ENCODE results near the gene FAM83G. TPM values are rescaled to one million over a fixed set of nuclear protein-coding genes. Genes with fewer than 3 reads are reported as not detected.

The FAM83G gene
- total and polyA plus RNA-seq, 4 donors, result 2.2 to 11.9 (median 7.5) TPM

DNA sequence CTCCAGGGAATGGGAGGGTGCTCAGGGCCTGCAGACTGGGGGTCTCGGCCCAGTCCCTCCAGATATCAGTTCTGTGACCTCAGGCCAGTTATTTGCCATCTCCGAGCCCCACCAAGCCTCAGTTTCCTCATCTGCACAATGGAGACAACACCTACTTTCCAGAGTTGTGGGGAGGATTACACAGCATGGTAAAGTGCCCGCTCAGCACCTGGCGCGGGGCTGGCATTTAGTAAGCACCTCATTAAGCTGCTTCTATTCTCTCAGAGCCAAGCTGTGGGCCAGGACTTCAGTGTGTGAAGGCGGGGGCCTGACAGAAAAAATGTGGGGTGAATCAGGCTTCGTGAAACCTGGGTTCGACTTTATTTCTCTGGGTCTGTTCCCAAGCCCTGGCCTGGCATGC lies 5.2 kb downstream of the FAM83G start:
- no peak overlapping the region for H3K9ac ChIP-seq (ENCODE audit: insufficient read depth in 1 of 2, low read length in 2 of 2)
- no peak for DNase-seq
- H3K27ac ChIP-seq (ENCODE audit: low read depth in 1 of 2, low read length in 1 of 2), result no peak overlapping the region
- H3K4me3 ChIP-seq, result no peak overlapping the region
- TF ChIP-seq, protein P1, sequence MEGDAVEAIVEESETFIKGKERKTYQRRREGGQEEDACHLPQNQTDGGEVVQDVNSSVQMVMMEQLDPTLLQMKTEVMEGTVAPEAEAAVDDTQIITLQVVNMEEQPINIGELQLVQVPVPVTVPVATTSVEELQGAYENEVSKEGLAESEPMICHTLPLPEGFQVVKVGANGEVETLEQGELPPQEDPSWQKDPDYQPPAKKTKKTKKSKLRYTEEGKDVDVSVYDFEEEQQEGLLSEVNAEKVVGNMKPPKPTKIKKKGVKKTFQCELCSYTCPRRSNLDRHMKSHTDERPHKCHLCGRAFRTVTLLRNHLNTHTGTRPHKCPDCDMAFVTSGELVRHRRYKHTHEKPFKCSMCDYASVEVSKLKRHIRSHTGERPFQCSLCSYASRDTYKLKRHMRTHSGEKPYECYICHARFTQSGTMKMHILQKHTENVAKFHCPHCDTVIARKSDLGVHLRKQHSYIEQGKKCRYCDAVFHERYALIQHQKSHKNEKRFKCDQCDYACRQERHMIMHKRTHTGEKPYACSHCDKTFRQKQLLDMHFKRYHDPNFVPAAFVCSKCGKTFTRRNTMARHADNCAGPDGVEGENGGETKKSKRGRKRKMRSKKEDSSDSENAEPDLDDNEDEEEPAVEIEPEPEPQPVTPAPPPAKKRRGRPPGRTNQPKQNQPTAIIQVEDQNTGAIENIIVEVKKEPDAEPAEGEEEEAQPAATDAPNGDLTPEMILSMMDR (IDR thresholded peaks at IDR 0.05; ENCODE audit: control extremely low read depth, extremely low read depth), result no peak
- no peaks in the 10 kb centered on the region for H3K36me3 ChIP-seq (ENCODE audit: control insufficient read depth in 4 of 4, insufficient read depth in 4 of 4, low read length in 4 of 4)
- WGBS, 2 donors, result 94 to 95% methylated on average over 8 of the region's 8 CpGs
- no peaks in the 10 kb centered on the region for H3K27me3 ChIP-seq (ENCODE audit: control insufficient read depth in 3 of 3, insufficient read depth in 3 of 3, low read length in 2 of 3)
- no peak for ATAC-seq (ENCODE audit: insufficient read depth, low FRiP score)
- H3K4me1 ChIP-seq (ENCODE audit: control insufficient read depth in 5 of 5, insufficient read depth in 5 of 5, low read length in 5 of 5), result peaks cover 0 to 13% (median 0%) of the 10 kb centered on the region in 5 donors
- H3K9me3 ChIP-seq (ENCODE audit: control insufficient read depth in 4 of 4, insufficient read depth in 3 of 4, low read length in 3 of 4), result peaks cover 0 to 4% (median 0%) of the 10 kb centered on the region in 4 donors

DNA sequence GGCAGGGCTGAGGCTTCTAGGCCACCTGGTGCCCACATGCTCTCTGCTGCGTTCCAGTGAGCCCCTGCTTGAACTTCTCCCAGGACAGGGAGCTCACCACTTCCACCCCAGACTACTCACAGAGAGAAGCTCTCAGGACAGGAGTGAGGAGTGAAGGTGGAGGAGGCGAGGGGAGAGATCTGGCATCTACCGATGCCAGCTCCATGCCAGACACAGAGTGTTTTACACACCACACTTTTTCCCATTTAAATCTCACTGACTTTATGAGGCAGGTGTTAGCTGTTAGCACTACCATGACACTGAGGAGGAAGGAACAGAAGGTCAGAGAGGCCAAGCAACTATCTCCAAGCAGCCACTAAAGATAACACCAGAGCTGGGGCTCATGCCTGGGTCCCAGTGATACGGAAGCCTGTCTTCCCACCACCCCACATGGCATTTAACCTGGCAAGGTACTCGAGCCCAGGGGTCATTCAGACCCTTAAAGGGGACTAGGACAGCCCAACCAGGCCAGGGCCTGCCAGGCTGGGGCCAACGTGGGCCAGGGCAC lies 6.8 kb downstream of the FAM83G start:
- TF ChIP-seq, protein P1 (IDR thresholded peaks at IDR 0.05; ENCODE audit: control extremely low read depth, extremely low read depth), result no peak
- WGBS, 2 donors, result 88 to 93% methylated on average over 6 of the region's 6 CpGs
- no peak overlapping the region for H3K27ac ChIP-seq (ENCODE audit: low read depth in 1 of 2, low read length in 1 of 2)

DNA sequence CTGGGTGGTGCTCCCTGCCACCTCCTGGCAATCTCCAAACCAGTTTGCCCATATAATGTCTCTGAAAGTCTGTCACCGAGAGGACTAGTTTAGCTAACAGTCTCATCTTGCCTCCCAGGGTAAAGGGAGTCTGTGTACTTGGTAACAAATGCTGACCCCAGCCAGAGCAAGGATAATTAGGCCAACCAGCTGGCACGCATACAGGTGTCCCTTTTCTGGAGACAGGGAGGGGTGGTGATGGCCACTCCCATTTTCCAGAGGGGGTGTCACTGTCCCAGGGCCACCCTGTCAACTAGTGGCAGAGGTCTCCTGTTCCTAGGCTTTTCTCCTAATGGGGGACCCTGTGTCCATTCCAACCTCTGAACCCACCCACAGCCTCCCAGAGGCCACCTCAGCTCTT lies 8.1 kb downstream of the FAM83G start:
- ATAC-seq (ENCODE audit: insufficient read depth, low FRiP score) (no peak), DNase-seq (no peak)
- WGBS, 2 donors, result 97 to 100% methylated on average over 2 of the region's 2 CpGs
- peaks cover 0 to 4% (median 0%) of the 10 kb centered on the region in 4 donors for H3K9me3 ChIP-seq (ENCODE audit: control insufficient read depth in 4 of 4, insufficient read depth in 3 of 4, low read length in 3 of 4)
- no peaks in the 10 kb centered on the region for H3K27me3 ChIP-seq (ENCODE audit: control insufficient read depth in 3 of 3, insufficient read depth in 3 of 3, low read length in 2 of 3)
- no peak overlapping the region for H3K9ac ChIP-seq (ENCODE audit: insufficient read depth in 1 of 2, low read length in 2 of 2)
- no peaks in the 10 kb centered on the region for H3K36me3 ChIP-seq (ENCODE audit: control insufficient read depth in 4 of 4, insufficient read depth in 4 of 4, low read length in 4 of 4)
- no peak overlapping the region for H3K4me3 ChIP-seq
- peaks cover 0 to 28% (median 4%) of the 10 kb centered on the region in 5 donors for H3K4me1 ChIP-seq (ENCODE audit: control insufficient read depth in 5 of 5, insufficient read depth in 5 of 5, low read length in 5 of 5)
- H3K27ac ChIP-seq (ENCODE audit: low read depth in 1 of 2, low read length in 1 of 2), result no peak overlapping the region
- TF ChIP-seq, protein P1 (IDR thresholded peaks at IDR 0.05; ENCODE audit: control extremely low read depth, extremely low read depth), result no peak

More for the DNA sequence above, 6.8 kb downstream of the FAM83G start:
- H3K4me3 ChIP-seq, result no peak overlapping the region
- H3K4me1 ChIP-seq (ENCODE audit: control insufficient read depth in 5 of 5, insufficient read depth in 5 of 5, low read length in 5 of 5), result peaks cover 0 to 25% (median 4%) of the 10 kb centered on the region in 5 donors
- DNase-seq (no peak), ATAC-seq (ENCODE audit: insufficient read depth, low FRiP score) (no peak)
- no peaks in the 10 kb centered on the region for H3K27me3 ChIP-seq (ENCODE audit: control insufficient read depth in 3 of 3, insufficient read depth in 3 of 3, low read length in 2 of 3)
- H3K36me3 ChIP-seq (ENCODE audit: control insufficient read depth in 4 of 4, insufficient read depth in 4 of 4, low read length in 4 of 4), result no peaks in the 10 kb centered on the region
- H3K9me3 ChIP-seq (ENCODE audit: control insufficient read depth in 4 of 4, insufficient read depth in 3 of 4, low read length in 3 of 4), result peaks cover 0 to 4% (median 0%) of the 10 kb centered on the region in 4 donors
- no peak overlapping the region for H3K9ac ChIP-seq (ENCODE audit: insufficient read depth in 1 of 2, low read length in 2 of 2)

DNA sequence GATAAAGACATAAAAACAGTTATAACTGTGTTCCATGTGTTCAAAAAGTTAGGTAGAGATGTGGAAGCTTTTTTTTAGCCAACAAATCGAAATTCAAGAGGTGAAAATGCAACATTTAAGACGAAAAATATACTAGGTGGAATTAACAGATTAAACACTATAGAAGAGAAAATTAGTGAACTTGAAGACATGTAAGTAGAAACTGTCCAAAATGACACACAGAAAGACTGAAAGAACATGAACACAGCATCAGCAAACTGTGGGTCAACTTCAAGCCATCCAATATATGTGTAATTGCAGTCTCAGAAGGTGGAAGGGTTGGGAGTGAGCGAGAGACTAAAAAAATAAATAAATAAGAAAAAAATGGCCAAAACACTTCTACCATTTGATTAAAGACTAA lies 9.3 kb downstream of the FAM83G start:
- DNase-seq (no peak), ATAC-seq (ENCODE audit: insufficient read depth, low FRiP score) (no peak)
- no peak overlapping the region for H3K9ac ChIP-seq (ENCODE audit: insufficient read depth in 1 of 2, low read length in 2 of 2)
- H3K27ac ChIP-seq (ENCODE audit: low read depth in 1 of 2, low read length in 1 of 2), result no peak overlapping the region
- no peaks in the 10 kb centered on the region for H3K27me3 ChIP-seq (ENCODE audit: control insufficient read depth in 3 of 3, insufficient read depth in 3 of 3, low read length in 2 of 3)
- H3K9me3 ChIP-seq (ENCODE audit: control insufficient read depth in 4 of 4, insufficient read depth in 3 of 4, low read length in 3 of 4), result peaks cover 0 to 4% (median 0%) of the 10 kb centered on the region in 4 donors
- no peaks in the 10 kb centered on the region for H3K36me3 ChIP-seq (ENCODE audit: control insufficient read depth in 4 of 4, insufficient read depth in 4 of 4, low read length in 4 of 4)
- WGBS, 2 donors, result 98 to 100% methylated on average over 3 of the region's 3 CpGs
- H3K4me1 ChIP-seq (ENCODE audit: control insufficient read depth in 5 of 5, insufficient read depth in 5 of 5, low read length in 5 of 5), result peaks cover 0 to 28% (median 4%) of the 10 kb centered on the region in 5 donors
- TF ChIP-seq, protein P1 (IDR thresholded peaks at IDR 0.05; ENCODE audit: control extremely low read depth, extremely low read depth), result no peak
- no peak overlapping the region for H3K4me3 ChIP-seq
